Keratinocyte (primary cell): ENCODE measurements around the gene BOD1L1.

Experiments used
- EZH2 ChIP-seq: IDR thresholded peaks from one replicate; pipeline ENCODE4 v1.6.1; 2012; ENCODE audit warnings: inconsistent platforms, mild to moderate bottlenecking, low read length, moderate library complexity
- TF ChIP-seq, protein P1 (sequence below), 3 experiments: IDR thresholded peaks in 1 of 3; conservative IDR thresholded peaks in 1 of 3; optimal IDR thresholded peaks in 1 of 3; 2 replicates in 2 of 3; 3 replicates in 1 of 3; pipeline versions ENCODE3 to v1.5.1; 2011; ENCODE audit warnings: low read length in 3 of 3, mild to moderate bottlenecking in 3 of 3, moderate library complexity in 2 of 3, control low read depth in 1 of 3, inconsistent platforms in 1 of 3; ENCODE audit not compliant: insufficient read depth in 2 of 3; ENCODE audit errors: extremely low read depth in 1 of 3

DNA sequence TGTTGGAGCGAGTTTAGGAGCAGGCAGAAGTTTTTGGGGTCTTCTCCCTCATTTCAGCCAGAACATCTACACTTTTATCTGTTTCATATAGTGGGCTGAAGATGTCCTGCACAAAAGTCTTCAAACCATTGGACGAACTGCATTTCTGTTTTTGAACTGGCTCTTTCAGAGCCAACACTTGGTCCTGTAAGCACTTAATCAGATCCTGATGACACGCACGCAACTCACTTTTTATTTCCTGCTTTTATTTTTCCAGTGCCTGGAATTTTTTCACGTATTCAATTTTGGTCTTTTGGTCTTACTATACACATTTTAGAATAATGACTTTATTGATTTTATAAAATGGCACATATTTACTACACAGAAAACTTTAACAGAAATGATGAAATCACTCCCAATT lies 43.0 kb downstream of the BOD1L1 start:
- no peak for TF ChIP-seq EZH2
- TF ChIP-seq, protein P1, sequence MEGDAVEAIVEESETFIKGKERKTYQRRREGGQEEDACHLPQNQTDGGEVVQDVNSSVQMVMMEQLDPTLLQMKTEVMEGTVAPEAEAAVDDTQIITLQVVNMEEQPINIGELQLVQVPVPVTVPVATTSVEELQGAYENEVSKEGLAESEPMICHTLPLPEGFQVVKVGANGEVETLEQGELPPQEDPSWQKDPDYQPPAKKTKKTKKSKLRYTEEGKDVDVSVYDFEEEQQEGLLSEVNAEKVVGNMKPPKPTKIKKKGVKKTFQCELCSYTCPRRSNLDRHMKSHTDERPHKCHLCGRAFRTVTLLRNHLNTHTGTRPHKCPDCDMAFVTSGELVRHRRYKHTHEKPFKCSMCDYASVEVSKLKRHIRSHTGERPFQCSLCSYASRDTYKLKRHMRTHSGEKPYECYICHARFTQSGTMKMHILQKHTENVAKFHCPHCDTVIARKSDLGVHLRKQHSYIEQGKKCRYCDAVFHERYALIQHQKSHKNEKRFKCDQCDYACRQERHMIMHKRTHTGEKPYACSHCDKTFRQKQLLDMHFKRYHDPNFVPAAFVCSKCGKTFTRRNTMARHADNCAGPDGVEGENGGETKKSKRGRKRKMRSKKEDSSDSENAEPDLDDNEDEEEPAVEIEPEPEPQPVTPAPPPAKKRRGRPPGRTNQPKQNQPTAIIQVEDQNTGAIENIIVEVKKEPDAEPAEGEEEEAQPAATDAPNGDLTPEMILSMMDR (optimal IDR thresholded peaks at IDR 0.05 in 1 of 3, IDR thresholded peaks at IDR 0.05 in 1 of 3, conservative IDR thresholded peaks at IDR 0.05 in 1 of 3; ENCODE audit: extremely low read depth in 1 of 3, insufficient read depth in 2 of 3, low read length in 3 of 3), result no peak
